ENCODE measurements around the gene GPR151.

GPR151 gene

DNA sequence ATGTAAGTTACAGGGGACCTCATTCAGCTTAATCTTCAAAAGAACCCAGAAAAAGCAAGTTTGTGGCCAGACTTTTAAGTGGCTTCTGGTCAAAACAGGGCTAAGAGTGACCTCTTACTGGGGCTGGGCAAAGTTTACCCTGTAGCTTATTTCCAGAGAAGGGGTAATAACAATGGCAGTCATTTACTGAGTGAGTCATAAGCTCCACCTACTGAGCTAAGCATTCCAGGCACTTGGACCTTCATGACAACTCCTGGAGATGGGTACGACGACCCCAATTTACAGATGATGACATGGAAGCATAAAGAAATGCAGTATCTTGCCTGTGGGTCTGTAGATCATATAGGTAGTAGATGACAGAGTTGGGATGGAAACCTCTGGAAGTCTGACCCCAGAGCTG is 4.7 kb upstream of the GPR151 start:
- TF ChIP-seq, protein P1, sequence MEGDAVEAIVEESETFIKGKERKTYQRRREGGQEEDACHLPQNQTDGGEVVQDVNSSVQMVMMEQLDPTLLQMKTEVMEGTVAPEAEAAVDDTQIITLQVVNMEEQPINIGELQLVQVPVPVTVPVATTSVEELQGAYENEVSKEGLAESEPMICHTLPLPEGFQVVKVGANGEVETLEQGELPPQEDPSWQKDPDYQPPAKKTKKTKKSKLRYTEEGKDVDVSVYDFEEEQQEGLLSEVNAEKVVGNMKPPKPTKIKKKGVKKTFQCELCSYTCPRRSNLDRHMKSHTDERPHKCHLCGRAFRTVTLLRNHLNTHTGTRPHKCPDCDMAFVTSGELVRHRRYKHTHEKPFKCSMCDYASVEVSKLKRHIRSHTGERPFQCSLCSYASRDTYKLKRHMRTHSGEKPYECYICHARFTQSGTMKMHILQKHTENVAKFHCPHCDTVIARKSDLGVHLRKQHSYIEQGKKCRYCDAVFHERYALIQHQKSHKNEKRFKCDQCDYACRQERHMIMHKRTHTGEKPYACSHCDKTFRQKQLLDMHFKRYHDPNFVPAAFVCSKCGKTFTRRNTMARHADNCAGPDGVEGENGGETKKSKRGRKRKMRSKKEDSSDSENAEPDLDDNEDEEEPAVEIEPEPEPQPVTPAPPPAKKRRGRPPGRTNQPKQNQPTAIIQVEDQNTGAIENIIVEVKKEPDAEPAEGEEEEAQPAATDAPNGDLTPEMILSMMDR (IDR thresholded peaks at IDR 0.05; ENCODE audit: insufficient read depth, missing control alignments), result no peak
- no peak for DNase-seq (ENCODE audit: insufficient read length, low spot score)
- FAIRE-seq, result no peak

DNA sequence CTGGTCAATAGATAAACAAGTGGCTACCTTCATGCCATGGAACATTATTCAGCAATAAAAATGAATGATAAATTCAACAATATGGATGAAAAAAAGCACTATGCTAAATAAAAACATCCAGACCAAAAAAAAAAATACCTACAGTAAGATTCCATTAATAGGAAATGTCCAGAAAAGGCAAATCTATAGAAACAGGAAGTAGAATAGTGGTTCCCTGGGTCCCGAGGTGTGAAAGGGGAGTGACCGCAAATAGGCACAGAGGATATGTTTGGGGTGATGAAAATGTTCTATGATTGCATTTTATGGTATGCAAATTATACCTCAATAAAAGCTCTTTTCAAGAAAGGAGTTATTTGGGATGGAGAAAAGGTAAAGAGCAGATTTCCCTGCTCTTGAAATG is 3.6 kb upstream of the GPR151 start:
- no peak for FAIRE-seq
- no peak for DNase-seq (ENCODE audit: insufficient read length, low spot score)
- TF ChIP-seq, protein P1 (IDR thresholded peaks at IDR 0.05; ENCODE audit: insufficient read depth, missing control alignments), result no peak

DNA sequence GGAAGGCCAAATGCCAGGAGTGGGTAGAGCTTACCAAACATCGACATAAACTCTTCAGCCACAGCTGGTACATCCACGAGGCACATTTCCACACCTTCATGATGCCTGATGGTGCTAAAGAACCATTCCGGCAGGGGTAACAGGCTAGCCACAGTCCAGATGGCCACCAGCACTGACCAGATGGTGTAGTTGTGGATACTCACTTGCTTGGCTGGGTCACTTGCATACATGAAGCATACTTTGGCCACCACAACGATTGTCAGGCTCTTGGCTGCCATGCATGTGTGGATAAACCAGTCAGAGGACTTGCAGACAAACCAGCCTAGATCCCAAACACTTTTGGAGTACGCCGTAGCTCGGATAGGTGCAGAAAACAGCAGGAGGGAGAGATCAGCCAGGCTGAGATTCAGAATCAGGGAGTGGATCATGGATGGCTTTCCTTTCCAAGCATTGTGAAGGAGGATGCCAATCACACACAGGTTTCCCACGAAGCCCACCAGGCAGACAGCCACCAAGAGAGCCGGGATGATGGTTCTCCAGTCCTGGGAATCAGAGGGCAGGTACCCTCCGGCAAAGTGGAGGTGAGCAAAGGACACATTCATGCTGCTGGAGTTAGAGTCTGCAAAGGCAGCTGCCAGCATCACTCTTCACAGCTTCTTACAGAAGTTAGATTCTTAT is 378 bp downstream of the GPR151 start:
- DNase-seq (ENCODE audit: insufficient read length, low spot score) (no peak), FAIRE-seq (no peak)
- TF ChIP-seq, protein P1 (IDR thresholded peaks at IDR 0.05; ENCODE audit: insufficient read depth, missing control alignments), result no peak

DNA sequence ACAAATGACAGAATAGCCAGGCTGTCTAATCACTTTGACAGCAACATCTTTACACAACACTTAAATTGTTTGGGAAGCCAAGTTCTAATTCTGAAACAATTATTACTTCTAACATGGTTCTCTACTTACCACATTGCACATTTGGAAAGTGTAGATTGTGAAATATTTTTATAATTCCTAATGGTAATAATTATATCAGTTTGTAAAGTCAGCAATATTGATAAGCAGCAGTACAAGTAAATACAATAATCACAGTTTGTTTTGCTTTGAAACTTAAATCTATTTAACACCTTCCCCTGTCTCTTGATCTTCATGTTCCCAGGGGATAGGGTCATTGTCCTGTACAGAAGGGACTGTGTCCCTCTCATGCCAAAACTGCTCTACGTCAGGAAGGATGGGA is 1.4 kb downstream of the GPR151 start:
- TF ChIP-seq, protein P1 (IDR thresholded peaks at IDR 0.05; ENCODE audit: insufficient read depth, missing control alignments), result no peak
- no peak for FAIRE-seq
- no peak for DNase-seq (ENCODE audit: insufficient read length, low spot score)

DNA sequence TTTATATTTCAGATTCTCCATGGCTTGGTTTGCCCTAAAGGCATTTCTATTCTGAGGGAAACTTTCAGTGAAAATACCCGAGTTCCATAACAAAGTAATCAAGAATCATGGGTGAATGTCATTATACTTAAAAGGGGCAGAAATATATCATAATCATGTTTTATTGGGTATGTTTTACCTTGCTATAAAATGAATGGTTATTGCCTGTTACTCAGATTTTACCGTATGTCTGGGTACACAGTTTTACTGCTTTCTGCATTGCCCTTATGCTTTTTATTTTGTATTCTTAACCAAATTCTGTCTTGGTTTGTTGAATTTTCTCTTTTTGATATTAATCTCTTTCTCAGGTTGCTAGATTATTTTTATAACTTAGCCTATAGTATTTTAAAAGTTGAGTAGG is 2.5 kb downstream of the GPR151 start:
- TF ChIP-seq, protein P1 (IDR thresholded peaks at IDR 0.05; ENCODE audit: insufficient read depth, missing control alignments), result no peak
- no peak for DNase-seq (ENCODE audit: insufficient read length, low spot score)
- FAIRE-seq, result no peak

DNA sequence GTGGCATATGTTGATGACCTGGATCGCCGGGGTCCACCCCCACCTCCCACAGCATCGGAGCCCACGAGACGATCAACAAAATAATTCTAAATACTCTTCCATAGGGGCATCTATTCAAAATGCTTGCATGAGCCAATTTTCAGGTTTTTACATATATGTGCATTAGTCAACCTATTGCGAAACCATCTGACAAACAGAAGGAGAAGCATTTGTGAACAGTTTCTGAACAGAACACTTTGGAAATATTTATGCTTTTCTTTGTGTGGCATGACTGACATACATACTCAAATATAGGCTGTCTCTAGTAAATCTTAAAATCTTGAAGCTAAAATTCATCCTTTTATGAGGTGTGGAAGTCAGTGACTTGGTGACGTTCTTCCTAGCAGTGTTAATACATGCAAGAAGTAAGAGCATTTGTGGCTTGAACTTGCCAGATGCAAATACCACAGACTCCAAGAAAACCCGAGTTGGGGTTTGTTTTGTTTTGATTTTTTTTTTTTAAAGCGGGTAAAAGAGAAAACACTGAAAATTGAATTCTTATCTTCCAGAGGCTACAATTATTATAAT is 5.3 kb downstream of the GPR151 start:
- TF ChIP-seq, protein P1 (IDR thresholded peaks at IDR 0.05; ENCODE audit: insufficient read depth, missing control alignments), result no peak
- DNase-seq (ENCODE audit: insufficient read length, low spot score), result no peak
- no peak for FAIRE-seq

DNA sequence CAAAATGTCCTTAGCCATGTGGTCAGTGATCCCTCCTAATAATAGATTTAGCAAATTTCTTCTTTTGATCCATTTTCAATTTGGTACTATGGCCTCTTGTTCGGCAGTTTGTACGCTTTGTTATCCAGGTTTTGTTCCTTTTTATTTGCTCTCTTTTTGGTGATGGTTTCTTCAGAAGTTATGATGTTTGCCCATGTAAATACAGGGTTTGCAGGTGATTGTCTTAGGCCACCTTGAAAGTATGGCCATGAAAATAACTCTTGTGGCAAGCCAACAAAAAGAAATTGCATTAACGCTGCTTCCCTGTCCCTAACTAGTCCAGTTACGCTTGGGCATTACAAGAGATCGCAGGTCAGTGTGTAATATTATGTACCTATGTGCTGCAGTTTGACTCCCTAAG is 8.6 kb downstream of the GPR151 start:
- FAIRE-seq (no peak), DNase-seq (ENCODE audit: insufficient read length, low spot score) (no peak)
- TF ChIP-seq, protein P1 (IDR thresholded peaks at IDR 0.05; ENCODE audit: insufficient read depth, missing control alignments), result no peak

Measured in D721Med (cell line).